HepG2 (cell line): ENCODE results near the gene ANKS6. TPM values are rescaled to one million over a fixed set of nuclear protein-coding genes. Genes with fewer than 3 reads are reported as not detected.

Source experiments
- ATAC-seq: fragments of 200-7000 bp; cut with Tn5 transposase; 3 replicates; pipeline ENCODE4 v1.9.1; 2020; ENCODE audit warnings: mild to moderate bottlenecking, moderate library complexity
- BruUV-seq: library from RNA; stranded (reverse); fragments of 400-500 nt; replicated peaks from 2 replicates; lab custom pipeline; 2021; lab: Mats Ljungman, UMichigan
- CTCF ChIA-PET: fragments of 300-600 bp; formaldehyde crosslinking; extraction: SDS; loops from one replicate; lab custom pipeline; 2021; ENCODE audit warnings: low total read pairs, inconsistent platforms, low intra/inter-chr PET ratio; lab: Yijun Ruan, JAX
- POLR2A ChIA-PET: fragments of 350-600 bp; sonication (Branson Sonifier 250); formaldehyde crosslinking; loops from one replicate; lab custom pipeline; 2020; ENCODE audit warnings: antibody characterized with exemption, inconsistent platforms; lab: Yijun Ruan, JAX
- DNase-seq: peaks from one replicate; pipeline ENCODE4 v3.0.0-alpha.2; 2015; ENCODE audit warnings: low spot score
- FAIRE-seq: peaks from 3 replicates; lab custom pipeline; 2011; peaks lifted over from hg19 to GRCh38; lab: Jason Lieb, UNC
- H2AFZ ChIP-seq: one replicate; pipeline ENCODE4 v1.6.1; 2011; ENCODE audit warnings: low read length, inconsistent platforms
- H3K27ac ChIP-seq: fragments of 300-600 bp; 3 replicates; pipeline ENCODE4 v1.8.0; 2011; ENCODE audit warnings: mixed run types, mild to moderate bottlenecking, mixed read lengths, low read length, inconsistent platforms; ENCODE audit not compliant: insufficient read depth; ENCODE audit errors: extremely low read length
- H3K27me3 ChIP-seq, 2 experiments: fragments of 200-600 bp in 1 of 2; 2 replicates in 1 of 2; 3 replicates in 1 of 2; pipeline versions ENCODE4 v1.6.0 to v1.8.0; 2011; ENCODE audit warnings: low read length in 2 of 2, mild to moderate bottlenecking in 2 of 2, moderate library complexity in 2 of 2, inconsistent platforms in 1 of 2; ENCODE audit not compliant: insufficient read depth in 2 of 2, control insufficient read depth in 1 of 2
- H3K36me3 ChIP-seq, 2 experiments: fragments of 200-600 bp in 1 of 2; replicated peaks in 1 of 2; 2 replicates in 1 of 2; 3 replicates in 1 of 2; pipeline versions ENCODE4 v1.5.1 to v1.8.0; 2011; ENCODE audit warnings: low read length in 2 of 2, inconsistent platforms in 1 of 2; ENCODE audit not compliant: insufficient read depth in 2 of 2, control insufficient read depth in 1 of 2
- H3K4me1 ChIP-seq: 2 replicates; pipeline ENCODE4 v1.5.1; 2012; ENCODE audit warnings: low read length, inconsistent platforms; ENCODE audit not compliant: insufficient read depth
- H3K4me2 ChIP-seq: 2 replicates; pipeline ENCODE4 v1.6.0; 2011; ENCODE audit warnings: low read depth, low read length, inconsistent platforms
- H3K4me3 ChIP-seq, 3 experiments: fragments of 200-600 bp in 1 of 3; sonication (generic), shearing (Covaris generic) in 1 of 3; replicated peaks in 1 of 3; 2 replicates each; pipeline ENCODE4 v1.5.1; 2011 to 2016; ENCODE audit warnings: low read length in 3 of 3, inconsistent platforms in 2 of 3, low read depth in 2 of 3, mild to moderate bottlenecking in 2 of 3, control low read depth in 1 of 3, mixed read lengths in 1 of 3; ENCODE audit not compliant: insufficient read depth in 1 of 3
- H3K79me2 ChIP-seq: one replicate; pipeline ENCODE4 v1.6.1; 2011; ENCODE audit warnings: low read length, inconsistent platforms; ENCODE audit not compliant: insufficient read depth
- H3K9ac ChIP-seq: 2 replicates; pipeline ENCODE4 v1.6.0; 2011; ENCODE audit warnings: mild to moderate bottlenecking, low read depth, low read length, inconsistent platforms; ENCODE audit not compliant: insufficient read depth
- H3K9me3 ChIP-seq: 2 replicates; pipeline ENCODE4 v1.5.1; 2012; ENCODE audit warnings: mild to moderate bottlenecking, low read length
- H4K20me1 ChIP-seq: 2 replicates; pipeline ENCODE4 v1.6.0; 2011; ENCODE audit warnings: inconsistent platforms, mild to moderate bottlenecking, low read length, moderate library complexity; ENCODE audit not compliant: insufficient read depth
- HMGA1 ChIP-seq: sonication (generic); formaldehyde crosslinking; conservative IDR thresholded peaks from 2 replicates; pipeline ENCODE4 v1.4.0; 2020; ENCODE audit warnings: missing genetic modification reagents
- HNRNPLL ChIP-seq: fragments of 200-400 bp; formaldehyde crosslinking; IDR thresholded peaks from 2 replicates; pipeline ENCODE4 v1.6.1; 2017; ENCODE audit warnings: mild to moderate bottlenecking, low read depth, low read length; ENCODE audit not compliant: poor library complexity, severe bottlenecking
- MEIS1 ChIP-seq: sonication (generic); formaldehyde crosslinking; IDR thresholded peaks from 2 replicates; pipeline ENCODE4 v1.9.0; 2021; ENCODE audit warnings: mild to moderate bottlenecking, missing genetic modification reagents, moderate library complexity, borderline replicate concordance
- NFIB ChIP-seq: sonication (generic); formaldehyde crosslinking; IDR thresholded peaks from 2 replicates; pipeline ENCODE4 v1.9.0; 2021; ENCODE audit warnings: missing genetic modification reagents, mild to moderate bottlenecking, borderline replicate concordance
- RNF219 ChIP-seq: sonication (generic); formaldehyde crosslinking; IDR thresholded peaks from 2 replicates; pipeline ENCODE4 v1.5.0; 2020; ENCODE audit warnings: mild to moderate bottlenecking, missing genetic modification reagents
- SAP130 ChIP-seq: IDR thresholded peaks from 2 replicates; pipeline ENCODE4 v1.6.1; 2016; ENCODE audit warnings: low read depth
- TCF12 ChIP-seq, 2 experiments: fragments of 450-650 bp in 1 of 2; sonication (generic) in 1 of 2; formaldehyde crosslinking in 1 of 2; IDR thresholded peaks; 2 replicates each; pipeline versions ENCODE4 v1.6.1 to v1.8.0; 2017 to 2022; ENCODE audit warnings: antibody characterized with exemption in 1 of 2, mild to moderate bottlenecking in 1 of 2, missing genetic modification reagents in 1 of 2, moderate library complexity in 1 of 2
- ZNF180 ChIP-seq: sonication (generic); formaldehyde crosslinking; IDR thresholded peaks from 2 replicates; pipeline ENCODE4 v1.4.0; 2020; ENCODE audit warnings: low read depth, missing genetic modification reagents, borderline replicate concordance
- ZNF326 ChIP-seq: sonication (generic); formaldehyde crosslinking; IDR thresholded peaks from 2 replicates; pipeline ENCODE4 v1.4.0; 2020; ENCODE audit warnings: missing genetic modification reagents, borderline replicate concordance
- ZNF780A ChIP-seq: sonication (generic); formaldehyde crosslinking; IDR thresholded peaks from 2 replicates; pipeline ENCODE4 v1.8.0; 2022; ENCODE audit warnings: mild to moderate bottlenecking, missing genetic modification reagents, moderate library complexity
- ZNF891 ChIP-seq: sonication (generic); formaldehyde crosslinking; IDR thresholded peaks from 2 replicates; pipeline ENCODE4 v1.5.0; 2020; ENCODE audit warnings: mild to moderate bottlenecking, missing genetic modification reagents
- ZSCAN21 ChIP-seq: sonication (generic); formaldehyde crosslinking; IDR thresholded peaks from 2 replicates; pipeline ENCODE4 v1.8.0; 2022; ENCODE audit warnings: mild to moderate bottlenecking, missing genetic modification reagents, moderate library complexity, borderline replicate concordance
- WGBS: methylation state at CpG from one replicate; pipeline ENCODE4 v1.1.6; 2017; ENCODE audit warnings: low lambda C conversion rate; 5-methylcytosine and 5-hydroxymethylcytosine counted together
- in situ Hi-C: cut with HindIII; loops from 2 replicates; pipeline ENCODE4 v1.10.0; 2017; ENCODE audit warnings: low pct_unique_long_range_greater_than_20kb; ENCODE audit not compliant: extremely low pct_ligation_motif_present
- intact Hi-C: fragments of 100-400 bp; cut with micrococcal nuclease; formaldehyde crosslinking; loops from one replicate; pipeline ENCODE4 v1.10.0; 2022; ENCODE audit not compliant: unreplicated experiment
- polyA plus RNA-seq, 8 experiments: library from polyadenylated mRNA; depleted of rRNA in 3 of 8; stranded (reverse) in 7 of 8; unstranded in 1 of 8; fragments of >200 nt; fragmentation: Illumina TruSeq in 4 of 8; extraction: Trizol in 4 of 8; gene quantifications; 2 replicates each; pipeline versions ENCODE4 v1.2.1 to v1.2.3, GENCODE V29; 2011 to 2016; ENCODE audit warnings: low read depth in 4 of 8, missing spikeins in 1 of 8, mixed read lengths in 1 of 8; ENCODE audit not compliant: insufficient read depth in 1 of 8
- total RNA-seq, 5 experiments: library from RNA; depleted of rRNA; stranded (reverse); fragments of >200 nt; fragmentation: Illumina TruSeq; extraction: Trizol; gene quantifications; 2 replicates each; pipeline ENCODE4 v1.2.3, GENCODE V29; 2016; ENCODE audit warnings: low read depth in 1 of 5
- TF ChIP-seq, protein P1 (sequence below): sonication (generic); formaldehyde crosslinking; IDR thresholded peaks from 2 replicates; pipeline ENCODE4 v1.5.0; 2020; ENCODE audit warnings: missing genetic modification reagents

Gene ANKS6
- total and polyA plus RNA-seq, 2 of the 13 experiments (the other 11 are each of a cell fraction or from before 2014, with no cell fraction given): 8.8 to 10.7 TPM

DNA sequence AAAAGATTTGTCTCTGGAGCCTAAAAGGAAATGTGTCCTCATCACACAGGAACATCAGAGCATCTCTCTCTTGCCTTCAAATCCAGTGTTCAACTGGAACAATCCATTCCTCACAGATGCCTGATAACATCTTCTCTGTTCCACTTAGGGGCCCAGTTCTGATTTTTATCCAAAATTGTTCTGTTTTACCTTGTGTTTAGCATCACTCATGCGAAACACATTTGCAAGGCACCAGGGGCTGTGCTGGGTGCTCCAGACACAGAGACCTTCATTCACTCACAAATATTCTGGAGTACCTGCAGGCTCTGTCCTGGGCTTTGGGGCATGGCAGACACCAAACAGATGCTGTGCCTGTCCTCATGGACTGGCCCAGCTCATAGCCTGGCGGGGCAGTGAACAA lies 101.4 kb downstream of the ANKS6 start:
- no peak for FAIRE-seq
- WGBS: 6% methylated on average over 1 of the region's 2 CpGs

More for the DNA sequence above, 101.4 kb downstream of the ANKS6 start:
- no peak for DNase-seq
- no peak overlapping the region for H3K27ac ChIP-seq
- TF ChIP-seq TCF12 (IDR thresholded peaks at IDR 0.05) (no peak), TCF12 (CRISPR knock-in tag; IDR thresholded peaks at IDR 0.05) (no peak), ZNF326 (CRISPR knock-in tag) (no peak), SAP130 (no peak), ZNF891 (CRISPR knock-in tag) (no peak), HMGA1 (no peak), ZNF180 (CRISPR knock-in tag) (no peak), ZNF780A (CRISPR knock-in tag) (no peak), NFIB (CRISPR knock-in tag) (no peak), RNF219 (CRISPR knock-in tag) (no peak), ZSCAN21 (CRISPR knock-in tag) (no peak), HNRNPLL (no peak), MEIS1 (CRISPR knock-in tag) (no peak)
- TF ChIP-seq, protein P1, sequence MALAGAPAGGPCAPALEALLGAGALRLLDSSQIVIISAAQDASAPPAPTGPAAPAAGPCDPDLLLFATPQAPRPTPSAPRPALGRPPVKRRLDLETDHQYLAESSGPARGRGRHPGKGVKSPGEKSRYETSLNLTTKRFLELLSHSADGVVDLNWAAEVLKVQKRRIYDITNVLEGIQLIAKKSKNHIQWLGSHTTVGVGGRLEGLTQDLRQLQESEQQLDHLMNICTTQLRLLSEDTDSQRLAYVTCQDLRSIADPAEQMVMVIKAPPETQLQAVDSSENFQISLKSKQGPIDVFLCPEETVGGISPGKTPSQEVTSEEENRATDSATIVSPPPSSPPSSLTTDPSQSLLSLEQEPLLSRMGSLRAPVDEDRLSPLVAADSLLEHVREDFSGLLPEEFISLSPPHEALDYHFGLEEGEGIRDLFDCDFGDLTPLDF (CRISPR knock-in tag): no peak
- TF ChIP-seq, all 625 proteins: peak for 0
- Histone ChIP-seq H3K4me1 (no peaks in the 10 kb centered on the region), H3K36me3 (no peaks in the 10 kb centered on the region), H3K27me3 (peaks cover 0 to 25% of the 10 kb centered on the region in 2 experiments; a peak in 4 of 5 replicates), H3K9me3 (no peaks in the 10 kb centered on the region), H3K4me2 (no peak overlapping the region), H2AFZ (no peak overlapping the region), H3K79me2 (no peaks in the 10 kb centered on the region), H3K4me3 (no peak overlapping the region), H4K20me1 (no peaks in the 10 kb centered on the region), H3K9ac (no peak overlapping the region)
- no TSS peak for BruUV-seq
- CTCF ChIA-PET: no interaction called here
- intact Hi-C loops (no loop called here), in situ Hi-C loops (no loop called here)
- no peak for ATAC-seq
- POLR2A ChIA-PET: no interaction called here
